ENCODE results near the gene GPR39. TPM values are rescaled to one million over a fixed set of nuclear protein-coding genes. Genes with fewer than 3 reads are reported as not detected.

Gene GPR39
- total RNA-seq, 1 experiment from 2014 or later = 0.44 TPM

DNA sequence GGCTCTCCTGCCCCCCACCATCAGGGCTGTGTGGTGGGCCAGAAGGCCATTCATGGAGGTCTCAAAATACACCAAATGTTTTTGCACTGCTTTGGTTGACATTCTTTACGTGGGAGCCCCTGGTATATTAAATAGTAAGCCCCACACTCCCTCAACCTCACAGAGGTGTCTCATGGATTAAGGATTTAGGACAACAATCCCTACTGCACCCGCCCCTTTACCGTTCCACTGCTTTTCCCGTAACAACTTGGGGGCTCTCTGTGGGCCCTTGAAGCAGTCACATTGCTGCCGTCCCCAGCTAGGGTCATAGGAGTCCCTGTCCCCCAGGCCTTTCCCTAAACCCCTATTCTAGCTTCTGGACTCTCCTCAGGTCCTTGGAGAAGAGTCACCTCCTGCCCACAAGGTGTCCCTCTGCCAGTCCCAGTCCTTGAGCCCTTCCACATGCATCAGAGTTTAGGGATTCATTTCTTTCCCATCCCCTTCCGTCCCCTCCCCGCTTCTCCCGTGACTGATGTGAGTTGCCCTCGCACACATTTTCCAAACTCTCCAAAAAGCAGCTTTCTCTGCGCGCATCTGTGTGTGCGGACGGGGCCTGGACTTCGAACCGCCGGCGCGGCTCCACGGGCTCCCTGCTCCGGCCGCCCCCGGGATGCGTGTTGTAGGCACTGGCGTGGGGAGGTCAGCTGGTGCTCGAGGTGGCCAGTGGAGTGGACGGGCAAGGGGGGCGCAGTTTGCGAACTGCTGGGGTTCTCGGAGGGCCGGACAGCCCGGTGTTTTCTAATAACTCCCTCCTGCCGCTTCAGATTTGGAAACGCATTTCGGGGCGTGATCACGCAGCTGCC is 168.6 kb downstream of the GPR39 start:
- in situ Hi-C loops (cut with HindIII; ENCODE audit: low sequenced_read_pairs) = no loop called here
- DNase-seq (ENCODE audit: low spot score) = no peak

DNA sequence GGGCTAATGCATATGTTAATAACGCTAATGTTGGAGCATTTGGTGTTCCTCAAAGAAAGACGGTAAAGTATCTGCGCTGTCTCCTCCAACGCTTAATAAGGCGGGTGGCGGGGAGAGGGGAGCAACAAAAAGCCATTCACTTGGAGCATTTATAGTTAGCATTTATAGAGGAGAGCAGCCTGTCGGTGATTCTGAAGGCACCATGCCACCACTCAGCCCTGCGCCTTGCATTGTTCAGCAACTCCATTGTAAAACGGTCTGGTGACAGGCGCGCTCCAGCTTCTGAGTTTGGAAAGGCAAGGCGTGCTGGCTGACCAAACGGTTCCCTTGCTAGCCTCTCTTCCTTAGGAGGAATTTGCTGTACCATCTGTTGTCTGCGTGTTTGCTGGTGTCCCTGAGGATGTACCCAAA is 169.5 kb downstream of the GPR39 start:
- in situ Hi-C loops (cut with HindIII; ENCODE audit: low sequenced_read_pairs) = no loop called here
- peak; percentile 8 for DNase-seq (ENCODE audit: low spot score)

DNA sequence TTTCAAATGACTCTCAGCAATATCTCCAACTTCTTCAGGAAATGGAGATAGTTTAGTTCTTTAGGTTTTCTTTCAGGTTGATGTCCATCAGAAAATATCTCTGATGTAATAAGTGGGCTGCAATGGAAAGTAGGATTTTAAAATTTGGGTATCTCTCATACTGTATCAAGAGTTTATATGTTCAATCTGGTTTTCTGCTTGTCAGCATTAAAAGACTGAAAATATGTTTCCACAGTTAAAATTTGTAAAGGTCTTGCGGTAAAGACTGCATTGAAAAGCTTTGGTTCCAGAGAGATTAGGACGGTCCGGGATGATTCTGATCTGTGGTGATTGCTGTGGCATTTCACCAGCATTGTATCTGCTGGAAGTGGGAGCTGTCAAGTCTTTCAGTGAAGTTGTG is 170.2 kb downstream of the GPR39 start:
- in situ Hi-C loops (cut with HindIII; ENCODE audit: low sequenced_read_pairs) = no loop called here
- DNase-seq (ENCODE audit: low spot score) = no peak

DNA sequence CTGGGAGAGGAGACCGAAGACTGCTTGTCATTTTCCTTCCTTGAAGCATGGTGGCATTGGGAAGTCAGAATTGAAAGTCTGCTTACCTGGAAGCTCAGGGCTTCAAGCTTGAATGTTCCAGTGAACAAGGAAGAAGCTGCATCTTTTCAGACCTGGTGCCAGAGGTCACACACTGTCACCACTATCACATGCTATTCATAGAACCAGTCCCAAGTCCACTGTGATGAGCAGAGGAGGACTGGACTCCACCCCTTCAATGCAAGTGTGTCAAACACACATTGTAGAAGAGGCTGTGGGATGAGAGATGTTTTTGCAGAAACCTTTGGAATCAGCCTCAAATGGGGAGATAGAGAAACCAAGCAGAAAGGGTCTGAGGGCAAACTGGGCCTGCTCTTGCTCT is 172.0 kb downstream of the GPR39 start:
- no peak for DNase-seq (ENCODE audit: low spot score)
- in situ Hi-C loops (cut with HindIII; ENCODE audit: low sequenced_read_pairs) = no loop called here

DNA sequence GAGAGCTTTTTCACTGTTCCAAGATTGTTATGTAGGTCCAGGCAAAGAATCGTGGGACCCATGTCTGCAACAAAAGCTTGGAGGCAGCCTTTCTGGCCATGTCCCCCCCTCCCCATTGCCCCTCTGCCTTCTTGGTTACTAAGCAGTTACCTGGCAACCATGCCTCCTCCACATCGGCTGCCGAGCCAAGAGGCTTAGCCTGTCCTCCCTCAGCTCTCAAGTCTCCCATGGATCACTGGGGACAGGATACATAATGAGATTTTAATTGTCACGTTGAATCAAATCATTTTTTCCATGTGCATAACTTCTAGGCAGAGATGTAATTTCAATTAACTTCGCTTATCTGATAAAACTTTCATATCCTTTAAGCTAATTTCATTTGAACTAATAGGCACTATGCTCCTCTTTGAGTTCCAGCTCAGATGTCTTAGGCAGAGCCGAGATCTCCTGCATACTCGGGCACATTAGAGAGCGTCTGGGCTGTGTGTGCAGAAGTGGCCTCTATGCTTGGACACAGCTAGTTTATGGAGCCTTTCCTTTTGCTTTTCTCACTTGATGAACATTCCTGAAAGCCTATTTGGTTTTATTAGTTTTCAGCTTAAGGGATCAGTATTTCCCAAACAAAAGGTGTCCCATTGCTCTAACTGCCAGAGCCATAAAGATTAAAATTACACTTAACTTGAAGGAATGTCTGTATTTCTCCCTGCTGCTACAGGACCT is 172.7 kb downstream of the GPR39 start:
- no peak for DNase-seq (ENCODE audit: low spot score)
- in situ Hi-C loops (cut with HindIII; ENCODE audit: low sequenced_read_pairs) = no loop called here

DNA sequence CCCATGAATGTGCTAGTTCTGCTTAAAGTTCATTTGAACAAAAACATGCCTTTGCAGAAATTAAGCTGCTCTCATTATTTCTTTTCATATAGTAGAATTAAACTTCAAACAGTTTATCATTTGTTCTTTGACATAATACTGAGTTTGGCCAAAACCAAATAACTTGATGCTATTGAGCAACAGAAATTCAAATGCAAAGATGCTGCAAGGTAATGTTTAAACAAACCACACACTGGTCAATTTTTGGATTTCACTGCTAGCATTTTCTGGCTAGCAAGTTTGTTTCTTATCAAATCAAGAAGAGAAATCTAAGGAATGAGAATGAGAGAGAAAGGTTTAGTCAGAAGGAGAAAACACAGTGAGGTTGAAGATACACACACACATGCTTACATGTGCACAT is 173.4 kb downstream of the GPR39 start:
- no peak for DNase-seq (ENCODE audit: low spot score)
- in situ Hi-C loops (cut with HindIII; ENCODE audit: low sequenced_read_pairs) = no loop called here

DNA sequence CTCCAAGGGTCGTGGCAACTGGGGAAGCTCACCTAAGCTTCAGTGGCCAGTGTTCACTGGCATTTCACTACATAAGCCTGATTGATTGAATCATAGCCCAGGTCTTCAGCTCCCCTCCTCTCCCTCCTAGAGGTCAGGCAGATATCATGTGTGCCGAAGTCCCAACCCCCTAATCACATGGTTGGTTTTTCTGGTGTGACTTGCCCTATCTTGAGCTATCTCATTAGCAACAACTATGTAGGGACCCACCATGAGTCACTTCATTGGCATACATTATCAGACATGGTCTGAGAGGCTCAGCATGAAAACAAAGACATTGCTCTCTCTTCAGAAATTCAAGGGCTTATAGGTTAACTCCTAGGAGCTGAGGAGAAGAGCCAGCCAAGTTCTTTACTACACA is 176.6 kb downstream of the GPR39 start:
- in situ Hi-C loops (cut with HindIII; ENCODE audit: low sequenced_read_pairs) = no loop called here
- no peak for DNase-seq (ENCODE audit: low spot score)

DNA sequence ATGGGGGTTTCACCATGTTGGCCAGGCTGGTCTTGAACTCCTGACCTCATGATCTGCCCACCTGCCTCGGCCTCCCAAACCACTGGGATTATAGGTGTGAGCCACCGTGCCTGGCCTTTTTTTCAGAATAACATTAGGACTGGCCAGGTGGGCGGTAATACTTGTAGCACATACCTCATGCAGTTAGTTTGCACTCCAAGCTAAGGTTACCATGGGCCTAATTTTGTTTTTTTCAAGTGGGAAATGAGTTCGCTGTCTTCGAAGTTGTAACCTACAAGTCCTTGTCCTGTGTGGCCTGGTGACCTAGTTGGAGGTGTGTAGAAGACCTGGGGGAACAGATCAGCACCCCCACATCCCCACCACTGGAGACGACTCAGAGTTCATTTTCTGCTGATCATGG is 178.6 kb downstream of the GPR39 start:
- DNase-seq (ENCODE audit: low spot score) = no peak
- in situ Hi-C loops (cut with HindIII; ENCODE audit: low sequenced_read_pairs) = no loop called here

DNA sequence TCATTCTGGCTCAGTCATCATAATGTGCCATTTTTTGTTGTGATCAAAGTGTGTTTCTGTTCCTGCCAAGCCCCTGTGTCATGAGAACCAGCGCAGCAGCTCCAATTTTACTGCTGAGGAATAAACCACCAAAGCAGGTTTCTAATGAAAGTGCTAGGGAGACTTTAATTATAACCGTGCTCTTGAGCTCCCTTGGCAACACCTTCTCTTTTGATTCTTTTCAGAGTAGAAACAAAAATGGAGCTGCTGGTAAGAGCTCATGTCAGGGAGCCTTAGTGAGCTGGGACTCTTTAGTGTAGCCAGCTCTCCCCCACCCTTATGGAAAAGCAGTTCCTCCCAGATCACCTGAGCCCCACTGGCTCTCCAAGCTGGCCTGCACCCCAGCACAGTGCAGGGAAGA is 179.1 kb downstream of the GPR39 start:
- no peak for DNase-seq (ENCODE audit: low spot score)
- in situ Hi-C loops (cut with HindIII; ENCODE audit: low sequenced_read_pairs) = no loop called here

DNA sequence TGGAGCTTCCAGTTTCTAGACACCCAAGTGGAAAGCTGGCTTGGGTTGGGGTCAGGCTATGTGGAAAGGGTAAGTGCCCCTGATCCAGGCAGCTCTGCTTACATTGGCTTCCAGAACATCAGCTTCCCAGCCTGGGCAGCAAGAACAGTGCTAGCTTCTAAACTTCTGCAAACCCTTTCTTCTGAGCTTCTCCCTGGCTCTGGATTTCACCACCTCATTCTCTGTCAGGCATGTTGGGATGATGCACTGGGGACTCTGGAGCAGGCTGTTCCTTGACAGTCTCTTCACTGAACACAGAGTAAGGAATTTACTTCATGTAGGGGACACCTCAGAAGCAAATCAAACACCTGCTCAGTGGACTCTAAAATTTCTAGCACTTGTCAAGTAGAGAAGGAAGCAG is 180.6 kb downstream of the GPR39 start:
- in situ Hi-C loops (cut with HindIII; ENCODE audit: low sequenced_read_pairs) = no loop called here
- DNase-seq (ENCODE audit: low spot score) = no peak

DNA sequence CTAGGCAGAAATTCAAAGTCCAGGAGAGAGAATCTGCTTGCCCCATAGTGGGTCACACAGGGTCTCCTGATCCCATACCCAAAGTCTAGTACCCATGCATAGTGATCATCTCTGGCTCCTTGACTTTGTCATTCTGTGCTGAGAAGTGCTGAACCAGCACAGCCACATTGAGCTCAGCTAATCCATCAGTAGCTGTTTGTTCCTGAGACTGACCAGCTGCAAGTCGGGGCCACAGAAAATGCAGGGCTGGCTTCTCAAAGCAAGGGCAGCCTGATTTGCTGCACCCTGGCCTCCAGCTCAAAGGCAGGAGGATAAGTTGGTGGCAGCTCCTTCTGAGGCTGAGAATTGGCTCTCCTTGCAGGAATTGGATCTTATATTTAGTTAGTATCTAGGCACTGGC is 181.2 kb downstream of the GPR39 start:
- in situ Hi-C loops (cut with HindIII; ENCODE audit: low sequenced_read_pairs) = no loop called here
- DNase-seq (ENCODE audit: low spot score) = no peak

DNA sequence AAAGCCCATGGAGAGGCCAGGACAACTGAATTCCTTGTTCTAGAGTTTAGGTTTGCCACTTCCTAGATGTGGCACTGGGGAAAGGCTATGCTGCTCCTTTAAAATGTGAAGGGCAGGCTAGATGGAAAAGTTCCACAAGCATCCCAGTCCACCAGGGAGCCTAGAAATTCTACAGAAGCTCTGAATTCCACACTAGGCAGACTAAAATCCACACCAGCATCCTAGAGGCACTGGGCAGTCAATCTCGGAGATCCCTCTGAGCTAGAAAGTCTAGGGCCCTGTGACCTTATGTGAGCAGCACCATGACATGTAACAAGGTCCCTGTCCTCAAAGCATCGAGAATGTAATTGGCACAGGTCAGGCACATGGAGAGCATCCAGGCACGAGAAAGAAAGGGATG is 181.9 kb downstream of the GPR39 start:
- in situ Hi-C loops (cut with HindIII; ENCODE audit: low sequenced_read_pairs) = no loop called here
- no peak for DNase-seq (ENCODE audit: low spot score)

DNA sequence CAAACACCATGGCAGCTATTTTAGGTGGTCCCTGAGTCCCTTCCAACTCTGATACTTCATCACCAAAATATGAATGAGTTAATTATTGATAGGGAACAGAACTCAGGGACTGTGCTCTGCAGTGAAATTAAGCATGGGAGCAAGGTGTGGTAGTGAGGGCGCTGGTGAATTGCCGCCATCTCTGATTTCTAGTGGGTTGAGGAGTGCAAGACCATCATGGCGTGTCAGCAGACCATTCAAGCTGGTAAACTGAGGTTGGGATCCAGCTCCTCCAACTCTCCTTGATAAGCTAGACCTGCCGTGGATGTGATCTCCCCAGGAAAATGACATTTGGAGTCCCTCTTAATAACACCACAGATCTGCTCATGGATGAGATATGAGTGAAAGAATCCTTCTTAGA is 183.0 kb downstream of the GPR39 start:
- DNase-seq (ENCODE audit: low spot score) = no peak
- in situ Hi-C loops (cut with HindIII; ENCODE audit: low sequenced_read_pairs) = no loop called here

DNA sequence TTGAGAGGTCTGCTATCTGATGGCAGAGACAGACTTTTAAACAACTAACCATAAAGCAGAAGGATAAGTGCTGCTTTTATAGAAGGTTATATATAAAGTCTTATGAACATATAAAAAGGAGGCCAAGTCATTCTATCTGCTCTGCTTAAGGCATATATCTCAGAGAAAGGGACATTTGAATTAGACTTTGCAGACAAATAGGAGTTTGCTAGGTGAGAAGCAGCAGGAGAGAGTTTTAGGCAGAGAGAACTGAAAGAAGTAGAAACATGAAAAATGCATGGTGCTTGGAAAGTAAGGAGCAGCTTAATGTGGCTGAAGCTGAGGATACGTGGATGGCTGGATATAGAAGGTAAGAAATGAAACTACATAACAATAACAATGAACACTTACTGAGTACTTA is 188.0 kb downstream of the GPR39 start:
- DNase-seq (ENCODE audit: low spot score) = no peak
- in situ Hi-C loops (cut with HindIII; ENCODE audit: low sequenced_read_pairs) = no loop called here

DNA sequence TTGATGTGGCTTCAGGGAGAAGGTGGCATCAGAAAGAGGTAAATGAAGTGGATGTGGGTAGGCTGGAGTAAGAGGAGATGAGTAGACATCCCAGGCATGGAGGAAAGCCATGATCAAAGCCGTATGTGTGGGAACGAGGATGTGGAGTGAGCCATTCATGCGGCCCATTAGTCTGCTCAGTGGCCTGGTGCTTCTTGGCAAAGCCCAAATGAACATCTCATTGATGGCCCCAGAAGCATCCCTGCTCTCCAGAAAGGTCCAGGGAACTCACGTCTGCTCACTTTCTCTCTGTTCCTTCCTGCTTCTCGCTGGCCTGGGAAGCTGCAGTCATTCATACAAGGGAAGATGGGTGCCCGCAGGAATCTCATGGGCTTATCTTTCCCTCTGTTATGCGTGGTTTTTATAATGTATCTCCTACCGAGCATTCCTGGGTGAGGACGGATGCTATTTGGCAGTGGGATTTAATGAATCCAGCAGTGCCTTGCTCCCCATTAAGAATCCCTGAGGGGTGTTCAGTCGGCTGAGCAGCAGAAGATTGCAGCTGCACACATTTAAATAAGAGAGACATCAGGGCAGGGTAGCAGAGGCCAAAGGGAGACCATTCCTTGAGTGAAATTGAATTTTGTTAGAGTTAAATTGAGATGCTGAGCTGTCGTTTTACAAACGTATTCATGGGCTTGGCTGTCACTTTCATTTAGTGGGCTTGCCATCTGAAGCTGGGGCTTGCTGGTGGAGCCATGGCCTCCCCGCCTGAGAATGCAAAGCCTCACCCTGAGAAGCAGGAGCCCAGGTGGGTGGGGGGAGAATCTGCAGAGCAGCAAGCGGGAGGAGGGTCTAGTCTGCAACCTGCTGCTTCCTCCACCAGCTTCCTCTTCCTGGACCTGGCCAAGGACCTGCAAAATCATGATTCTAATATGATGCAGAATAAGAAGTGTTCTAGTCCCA is 188.9 kb downstream of the GPR39 start:
- in situ Hi-C loops (cut with HindIII; ENCODE audit: low sequenced_read_pairs) = no loop called here

DNA sequence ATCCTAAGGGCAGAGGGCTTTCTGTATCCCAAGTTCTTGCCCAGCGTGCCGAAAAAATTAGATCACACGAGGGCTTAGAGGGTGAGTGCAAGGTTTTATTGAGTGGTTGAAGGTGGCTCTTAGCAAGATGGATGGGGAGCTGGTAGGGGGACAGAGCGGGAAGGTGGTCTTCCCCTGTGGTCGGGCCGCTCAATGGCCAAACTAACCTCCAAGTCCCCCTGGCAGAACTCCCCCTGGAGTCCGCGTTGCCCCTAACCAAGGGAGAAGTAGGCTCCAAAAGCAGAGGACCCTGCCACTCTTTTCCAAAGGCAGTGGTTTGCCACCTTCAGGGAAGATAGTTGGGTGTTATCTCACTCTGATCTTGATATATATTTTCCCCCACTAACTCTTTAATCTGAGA is 190.0 kb downstream of the GPR39 start:
- in situ Hi-C loops (cut with HindIII; ENCODE audit: low sequenced_read_pairs) = no loop called here
- DNase-seq (ENCODE audit: low spot score) = no peak

More for the DNA sequence above, 188.9 kb downstream of the GPR39 start:
- DNase-seq (ENCODE audit: low spot score) = no peak

DNA sequence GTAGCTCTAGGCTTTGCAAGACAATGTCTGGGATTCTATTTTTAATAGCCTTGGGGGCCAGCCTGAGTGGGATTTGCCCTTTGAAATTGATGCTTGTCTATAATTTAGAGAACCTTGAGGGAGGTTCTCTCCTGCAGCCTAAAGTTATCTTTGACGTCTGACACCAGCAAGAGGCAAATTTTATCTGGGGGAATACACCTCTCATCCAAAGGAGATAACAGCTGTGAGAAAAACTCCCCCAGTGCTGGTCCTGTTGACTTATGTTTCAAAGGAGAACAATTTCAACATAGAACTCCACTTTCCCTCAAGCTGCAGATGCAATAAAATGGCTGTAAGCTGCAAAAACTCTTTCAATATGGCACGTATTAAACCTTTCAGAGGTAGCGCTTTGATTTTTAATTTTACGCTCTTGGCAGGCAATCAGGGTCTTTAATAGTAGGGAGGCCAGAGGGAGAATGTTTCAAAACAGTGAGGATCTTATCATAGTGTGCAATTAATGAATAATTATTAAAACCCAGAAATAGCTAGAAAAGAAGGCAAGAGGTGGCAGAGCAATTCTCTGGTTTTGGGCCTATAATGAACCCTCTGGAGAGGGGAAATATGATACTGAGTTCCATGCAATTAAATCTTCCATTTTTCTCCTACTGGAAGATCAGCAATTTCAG is 191.0 kb downstream of the GPR39 start:
- no peak for DNase-seq (ENCODE audit: low spot score)
- in situ Hi-C loops (cut with HindIII; ENCODE audit: low sequenced_read_pairs) = no loop called here

DNA sequence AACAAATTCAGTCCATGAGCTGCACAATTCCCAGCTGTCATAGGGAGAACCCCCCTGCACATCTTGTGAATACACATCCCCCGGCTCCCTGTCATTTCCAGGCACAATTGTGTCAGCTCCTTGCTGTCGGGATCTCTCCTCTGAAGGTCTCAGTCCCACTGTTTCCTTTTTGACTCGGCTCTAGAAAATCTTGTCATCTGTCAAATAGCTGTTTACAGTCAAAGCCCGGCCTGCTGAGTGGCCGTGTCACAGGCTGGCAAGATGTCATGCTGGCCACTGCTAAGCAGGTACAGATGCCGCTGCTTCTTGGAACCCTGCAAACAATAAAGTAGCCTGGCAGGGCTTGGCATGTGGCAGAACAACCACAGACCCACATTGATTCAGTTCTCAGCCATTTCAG is 191.7 kb downstream of the GPR39 start:
- no peak for DNase-seq (ENCODE audit: low spot score)
- in situ Hi-C loops (cut with HindIII; ENCODE audit: low sequenced_read_pairs) = no loop called here

Measured in G401 (cell line).